Adrenal gland (tissue), 12 donors: ENCODE measurements around the gene NPIPB9. TPM values are rescaled to one million over a fixed set of nuclear protein-coding genes. Genes with fewer than 3 reads are reported as not detected.
A peak's percentile ranks its signal among the peaks of the same experiment; 100 is the strongest.
"Not testable (repeated sequence)": the region's sequence is repeated elsewhere in the genome, so short reads cannot be mapped to it uniquely, and the experiment has no call there.

Source experiments
- DNase-seq, 7 donors: peaks; one replicate each; pipeline ENCODE4 v3.0.0-alpha.2; 2019 to 2020
- H3K27ac ChIP-seq, 5 donors: fragments of 200-600 bp; sonication (generic) in 4 of 5; 1 replicate in 3 of 5; 2 replicates in 2 of 5; pipeline versions ENCODE4 v1.5.1 to v1.8.0; 2016 to 2020; ENCODE audit warnings: mild to moderate bottlenecking in 1 of 5
- H3K27me3 ChIP-seq: fragments of 200-600 bp; 2 replicates; pipeline ENCODE4 v1.8.0; 2021
- H3K36me3 ChIP-seq, 2 donors: fragments of 200-600 bp; replicated peaks in 1 of 2; 1 replicate in 1 of 2; 2 replicates in 1 of 2; pipeline versions ENCODE4 v1.5.1 to v1.8.0; 2018 to 2022
- H3K4me1 ChIP-seq, 2 donors: fragments of 200-600 bp; replicated peaks in 1 of 2; 1 replicate in 1 of 2; 2 replicates in 1 of 2; pipeline versions ENCODE4 v1.5.1 to v1.8.0; 2018 to 2021
- H3K4me3 ChIP-seq, 4 donors: fragments of 200-600 bp; sonication (generic) in 3 of 4; one replicate each; pipeline ENCODE4 v1.5.1; 2016 to 2018
- H3K9me3 ChIP-seq, 3 donors: fragments of 200-600 bp; sonication (generic) in 1 of 3; replicated peaks in 1 of 3; 1 replicate in 2 of 3; 2 replicates in 1 of 3; pipeline versions ENCODE4 v1.5.1 to v1.8.0; 2016 to 2021
- POLR2A ChIP-seq, 2 donors: fragments of 450-650 bp; IDR thresholded peaks; one replicate each; pipeline ENCODE4 v1.6.1; 2017; ENCODE audit warnings: antibody characterized with exemption in 2 of 2, mild to moderate bottlenecking in 2 of 2, moderate library complexity in 1 of 2
- WGBS, 4 donors: extraction: QIAGEN DNeasy Blood & Tissue Kit in 2 of 4; methylation state at CpG; one replicate each; pipeline versions ENCODE4 v1.1.5 to v1.1.7; 2013 to 2017; 5-methylcytosine and 5-hydroxymethylcytosine counted together
- intact Hi-C, 2 donors: fragments of 100-400 bp; cut with DNase I; formaldehyde crosslinking; loops; one replicate each; pipeline versions ENCODE4 v1.14.1 to v1.15.0; 2022 to 2023
- microRNA-seq, 3 donors: library from miRNA; unstranded; fragments of <30 nt; microRNA quantifications; one replicate each; pipeline ENCODE4, GENCODE V29; 2017 to 2020
- polyA plus RNA-seq, 3 donors: library from polyadenylated mRNA; stranded (reverse); fragments of 200-250 nt in 2 of 3; fragments of 350-450 nt in 1 of 3; fragmentation: Illumina TruSeq in 1 of 3; extraction: RNeasy Lipid Tissue Mini Kit (QIAGEN cat#74804) in 1 of 3; gene quantifications; one replicate each; pipeline ENCODE4 v1.2.3, GENCODE V29; 2013 to 2014
- small RNA-seq, 2 donors: library from RNA; depleted of rRNA; stranded (forward); fragments of <200 nt; gene quantifications; one replicate each; pipeline ENCODE3, GENCODE V24; 2016
- total RNA-seq, 9 donors: library from RNA; depleted of rRNA in 4 of 9; stranded (reverse); fragments of >200 nt in 4 of 9; fragments of 120-200 nt in 1 of 9; fragmentation: NEBNext Ultra II Directional in 1 of 9; extraction: Animal tissue kit (Norgen Biotek cat#: 25700) in 1 of 9; gene quantifications; one replicate each; pipeline versions ENCODE4 v1.1.0 to v1.2.4, GENCODE V29; 2013 to 2023
- TF ChIP-seq, protein P1 (sequence below), 6 experiments: fragments of 450-650 bp in 4 of 6; fragments of 200-600 bp in 2 of 6; sonication (generic) in 1 of 6; IDR thresholded peaks; 1 replicate in 5 of 6; 2 replicates in 1 of 6; pipeline versions ENCODE4 v1.5.1 to v1.8.0; 2016 to 2021; ENCODE audit warnings: antibody characterized with exemption in 6 of 6, mild to moderate bottlenecking in 2 of 6, moderate library complexity in 1 of 6
- donor health status: healthy with polysubstance abuse.
- donor health status: Bipolar disorder and iron deficiency.
- donor health status: DM: yes; HTN: yes; CAD: no.
- donor health status: DM: no; HTN: no; CAD: no.
- donor health status: DM: no; HTN: no; CAD: no.
- donor health status: DM: yes; HTN: yes; CAD: no.

NPIPB9 gene
- total and polyA plus RNA-seq, 12 donors, result 0.46 to 5.1 (median 1.1) TPM; not detected in 4

DNA sequence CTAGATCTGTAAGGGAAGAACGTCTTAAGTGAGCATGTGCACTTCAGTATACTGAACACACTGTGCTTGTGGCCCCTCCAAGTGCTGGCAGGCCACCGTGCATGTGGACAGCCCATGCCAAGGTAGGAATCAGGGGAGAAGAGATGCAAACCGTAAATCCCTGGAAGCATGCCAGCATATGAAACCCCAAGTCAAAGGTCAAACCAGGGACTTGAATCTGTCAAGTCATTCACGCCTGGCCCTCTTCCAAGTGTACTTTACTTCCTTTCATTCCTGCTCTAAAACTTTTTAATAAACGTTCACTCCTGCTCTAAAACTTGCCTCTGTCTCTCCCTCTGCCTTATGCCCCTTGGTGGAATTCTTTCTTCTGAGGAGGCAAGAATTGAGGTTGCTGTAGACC is 68.4 kb downstream of the NPIPB9 start:
- no peaks in the 10 kb centered on the region for H3K36me3 ChIP-seq
- intact Hi-C loops, result loop anchor here in 1 of 2 donors (5.0 kb wide), 1 partner anchor 127 kb away; no protein-coding TSS in a partner anchor
- H3K9me3 ChIP-seq, result no peaks in the 10 kb centered on the region
- H3K4me1 ChIP-seq, result peaks cover 6 to 12% of the 10 kb centered on the region in 2 donors
- no peak for DNase-seq
- no peak overlapping the region for H3K27ac ChIP-seq
- no peak overlapping the region for H3K4me3 ChIP-seq
- TF ChIP-seq, protein P1, sequence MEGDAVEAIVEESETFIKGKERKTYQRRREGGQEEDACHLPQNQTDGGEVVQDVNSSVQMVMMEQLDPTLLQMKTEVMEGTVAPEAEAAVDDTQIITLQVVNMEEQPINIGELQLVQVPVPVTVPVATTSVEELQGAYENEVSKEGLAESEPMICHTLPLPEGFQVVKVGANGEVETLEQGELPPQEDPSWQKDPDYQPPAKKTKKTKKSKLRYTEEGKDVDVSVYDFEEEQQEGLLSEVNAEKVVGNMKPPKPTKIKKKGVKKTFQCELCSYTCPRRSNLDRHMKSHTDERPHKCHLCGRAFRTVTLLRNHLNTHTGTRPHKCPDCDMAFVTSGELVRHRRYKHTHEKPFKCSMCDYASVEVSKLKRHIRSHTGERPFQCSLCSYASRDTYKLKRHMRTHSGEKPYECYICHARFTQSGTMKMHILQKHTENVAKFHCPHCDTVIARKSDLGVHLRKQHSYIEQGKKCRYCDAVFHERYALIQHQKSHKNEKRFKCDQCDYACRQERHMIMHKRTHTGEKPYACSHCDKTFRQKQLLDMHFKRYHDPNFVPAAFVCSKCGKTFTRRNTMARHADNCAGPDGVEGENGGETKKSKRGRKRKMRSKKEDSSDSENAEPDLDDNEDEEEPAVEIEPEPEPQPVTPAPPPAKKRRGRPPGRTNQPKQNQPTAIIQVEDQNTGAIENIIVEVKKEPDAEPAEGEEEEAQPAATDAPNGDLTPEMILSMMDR (IDR thresholded peaks at IDR 0.05), result no peak
- no peak for TF ChIP-seq POLR2A (IDR thresholded peaks at IDR 0.05)
- no peaks in the 10 kb centered on the region for H3K27me3 ChIP-seq
- 76 to 79% (median 79%) methylated on average over 5 of the region's 5 CpGs for WGBS, 4 donors

DNA sequence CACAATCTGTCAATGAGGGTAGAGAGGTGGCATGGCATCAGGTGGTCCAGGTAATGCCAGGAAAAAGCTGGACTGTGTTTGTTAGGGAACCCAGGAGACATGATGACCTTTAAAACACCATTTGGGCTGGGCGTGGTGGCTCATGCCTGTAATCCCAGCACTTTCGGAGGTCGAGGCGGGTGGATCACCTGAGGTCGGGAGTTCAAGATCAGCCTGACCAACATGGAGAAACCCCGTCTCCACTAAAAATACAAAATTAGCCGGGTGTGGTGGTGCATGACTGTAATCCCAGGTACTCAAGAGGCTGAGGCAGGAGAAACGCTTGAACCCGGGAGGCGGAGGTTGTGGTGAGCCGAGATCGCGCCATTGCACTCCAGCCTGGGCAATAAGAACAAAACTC is 69.0 kb downstream of the NPIPB9 start:
- not testable (repeated sequence) for H3K4me3 ChIP-seq, H3K36me3 ChIP-seq, H3K9me3 ChIP-seq, H3K27me3 ChIP-seq, DNase-seq, H3K27ac ChIP-seq
- intact Hi-C loops, result loop anchor here in 1 of 2 donors (5.0 kb wide), 1 partner anchor 127 kb away; no protein-coding TSS in a partner anchor
- WGBS, 4 donors, result 93 to 97% (median 96%) methylated on average over 12 to 13 of the region's 13 CpGs
- peaks cover 11 to 17% of the 10 kb centered on the region in 2 donors for H3K4me1 ChIP-seq

GRCh38 chr16:28821874-28822519 is 70.4 kb downstream of the NPIPB9 start:
- H3K4me1 ChIP-seq, result peaks cover 16 to 24% of the 10 kb centered on the region in 2 donors
- peak overlapping the region in 2 of 4 donors; percentile 93 to 96 for H3K4me3 ChIP-seq
- H3K9me3 ChIP-seq, result no peaks in the 10 kb centered on the region
- no peak for TF ChIP-seq POLR2A (IDR thresholded peaks at IDR 0.05)
- TF ChIP-seq, protein P1 (IDR thresholded peaks at IDR 0.05), result peak in 2 of 6 experiments; percentile 43 to 50
- 27 to 34% (median 30%) methylated on average over 13 of the region's 13 CpGs for WGBS, 4 donors
- H3K27ac ChIP-seq, result peak overlapping the region; percentile 75 to 99 (median 99)
- no peaks in the 10 kb centered on the region for H3K27me3 ChIP-seq
- intact Hi-C loops, result loop anchor here in 1 of 2 donors (2.0 to 5.0 kb wide), 2 partner anchors 25 to 125 kb away; partner anchors contain the start of gene TUFM
- H3K36me3 ChIP-seq, result peaks cover 0 to 19% of the 10 kb centered on the region in 2 donors
- no peak for DNase-seq

Small RNA genes within 50 kb of the gene (microRNA-seq; reads per million reads assigned to microRNA genes)
- 0 reads per million in 3 donors for gene MIR6862-2

Small RNA genes within 50 kb of the gene (small RNA-seq; reads per million reads assigned to genes)
- gene MIR6862-2, result 0 reads per million in 2 donors

Other genes starting within 250 kb of the NPIPB9 start
- 1 to 10 TPM in 1 of 9 donors, under 1 TPM in 2, not detected in 6; 0.29 to 1.7 (median 0.32) TPM for gene IL27, start 245.0 kb upstream of the NPIPB9 start, total RNA-seq
- gene IL27, start 245.0 kb upstream of the NPIPB9 start, polyA plus RNA-seq, result 1 to 10 TPM in 1 of 3 donors, under 1 TPM in 1, not detected in 1; 0.17 to 2.1 TPM
- 100 to 1,000 TPM in 6 of 9 donors, 10 to 100 TPM in 2, 1 to 10 TPM in 1; 4.9 to 746 (median 221) TPM for gene NUPR1, start 212.8 kb upstream of the NPIPB9 start, total RNA-seq
- gene NUPR1, start 212.8 kb upstream of the NPIPB9 start, polyA plus RNA-seq, result 100 to 1,000 TPM; 123 to 317 (median 305) TPM
- 10 to 100 TPM; 21.8 to 64.1 (median 29.7) TPM for gene SGF29, start 197.9 kb upstream of the NPIPB9 start, total RNA-seq
- gene SGF29, start 197.9 kb upstream of the NPIPB9 start, polyA plus RNA-seq, result 100 to 1,000 TPM in 1 of 3 donors, 10 to 100 TPM in 2; 18.4 to 118 (median 81.1) TPM
- 10 to 100 TPM in 1 of 9 donors, 1 to 10 TPM in 8; 1.6 to 22.5 (median 3.1) TPM for gene SULT1A2, start 154.7 kb upstream of the NPIPB9 start, total RNA-seq
- gene SULT1A2, start 154.7 kb upstream of the NPIPB9 start, polyA plus RNA-seq, result 1 to 10 TPM in 2 of 3 donors, under 1 TPM in 1; 0.55 to 5.3 (median 2.1) TPM
- gene SULT1A1, start 141.7 kb upstream of the NPIPB9 start, total RNA-seq, result 100 to 1,000 TPM in 6 of 9 donors, 10 to 100 TPM in 3; 62.4 to 367 (median 119) TPM
- gene SULT1A1, start 141.7 kb upstream of the NPIPB9 start, polyA plus RNA-seq, result 100 to 1,000 TPM in 1 of 3 donors, 10 to 100 TPM in 2; 47.2 to 162 (median 72.8) TPM
- gene NPIPB8, start 113.7 kb upstream of the NPIPB9 start, total RNA-seq, result 1 to 10 TPM in 1 of 9 donors, not detected in 8; 1.8 TPM
- gene NPIPB8, start 113.7 kb upstream of the NPIPB9 start, polyA plus RNA-seq, result not detected
- 100 to 1,000 TPM in 8 of 9 donors, 10 to 100 TPM in 1; 99.7 to 575 (median 339) TPM for gene EIF3C, start 40.3 kb upstream of the NPIPB9 start, total RNA-seq
- 1,000 to 10,000 TPM in 2 of 3 donors, 100 to 1,000 TPM in 1; 459 to 3,047 (median 2,044) TPM for gene EIF3C, start 40.3 kb upstream of the NPIPB9 start, polyA plus RNA-seq
- gene ATXN2L, start 71.2 kb downstream of the NPIPB9 start, total RNA-seq, result 100 to 1,000 TPM in 2 of 9 donors, 10 to 100 TPM in 7; 26.1 to 118 (median 87.3) TPM
- 100 to 1,000 TPM in 2 of 3 donors, 10 to 100 TPM in 1; 44.3 to 342 (median 126) TPM for gene ATXN2L, start 71.2 kb downstream of the NPIPB9 start, polyA plus RNA-seq
- gene TUFM, start 94.6 kb downstream of the NPIPB9 start, total RNA-seq, result 100 to 1,000 TPM; 144 to 239 (median 208) TPM
- 100 to 1,000 TPM; 173 to 323 (median 181) TPM for gene TUFM, start 94.6 kb downstream of the NPIPB9 start, polyA plus RNA-seq
- 100 to 1,000 TPM in 1 of 9 donors, 10 to 100 TPM in 8; 29.6 to 108 (median 55.0) TPM for gene SH2B1, start 112.1 kb downstream of the NPIPB9 start, total RNA-seq
- gene SH2B1, start 112.1 kb downstream of the NPIPB9 start, polyA plus RNA-seq, result 100 to 1,000 TPM in 2 of 3 donors, 10 to 100 TPM in 1; 17.1 to 236 (median 119) TPM
- 1 to 10 TPM in 2 of 9 donors, under 1 TPM in 6, not detected in 1; 0.17 to 1.2 (median 0.67) TPM for gene ATP2A1, start 126.7 kb downstream of the NPIPB9 start, total RNA-seq
- 1 to 10 TPM in 1 of 3 donors, under 1 TPM in 2; 0.05 to 1.1 (median 0.88) TPM for gene ATP2A1, start 126.7 kb downstream of the NPIPB9 start, polyA plus RNA-seq
- gene RABEP2, start 173.5 kb downstream of the NPIPB9 start, total RNA-seq, result 100 to 1,000 TPM in 1 of 9 donors, 10 to 100 TPM in 8; 18.6 to 108 (median 47.3) TPM
- 100 to 1,000 TPM in 1 of 3 donors, 10 to 100 TPM in 1, 1 to 10 TPM in 1; 1.4 to 121 (median 57.1) TPM for gene RABEP2, start 173.5 kb downstream of the NPIPB9 start, polyA plus RNA-seq
- gene CD19, start 180.2 kb downstream of the NPIPB9 start, total RNA-seq, result 1 to 10 TPM in 2 of 9 donors, under 1 TPM in 5, not detected in 2; 0.32 to 1.8 (median 0.51) TPM
- under 1 TPM; 0.26 to 0.88 (median 0.40) TPM for gene CD19, start 180.2 kb downstream of the NPIPB9 start, polyA plus RNA-seq
- gene NFATC2IP, start 199.2 kb downstream of the NPIPB9 start, total RNA-seq, result 10 to 100 TPM in 8 of 9 donors, 1 to 10 TPM in 1; 7.7 to 23.9 (median 16.0) TPM
- gene NFATC2IP, start 199.2 kb downstream of the NPIPB9 start, polyA plus RNA-seq, result 10 to 100 TPM; 10.4 to 25.2 (median 18.3) TPM
- gene SPNS1, start 223.0 kb downstream of the NPIPB9 start, total RNA-seq, result 10 to 100 TPM; 18.0 to 64.2 (median 34.2) TPM
- 100 to 1,000 TPM in 2 of 3 donors, 1 to 10 TPM in 1; 8.3 to 168 (median 114) TPM for gene SPNS1, start 223.0 kb downstream of the NPIPB9 start, polyA plus RNA-seq
- 1 to 10 TPM in 6 of 9 donors, under 1 TPM in 2, not detected in 1; 0.42 to 5.2 (median 1.6) TPM for gene LAT, start 233.3 kb downstream of the NPIPB9 start, total RNA-seq
- 10 to 100 TPM in 2 of 3 donors, 1 to 10 TPM in 1; 1.8 to 50.5 (median 19.0) TPM for gene LAT, start 233.3 kb downstream of the NPIPB9 start, polyA plus RNA-seq